PC-3 (cell line): Measurements from ENCODE around the gene EMILIN2.

Experiments used
- EZH2 ChIP-seq: fragments of 300-600 bp; sonication (generic); IDR thresholded peaks from one replicate; pipeline ENCODE4 v1.6.1; 2017; ENCODE audit warnings: antibody characterized with exemption, mild to moderate bottlenecking, low read length; ENCODE audit not compliant: unreplicated experiment
- EZH2phosphoT487 ChIP-seq: fragments of 300-600 bp; sonication (generic); IDR thresholded peaks from 2 replicates; pipeline ENCODE4 v1.6.1; 2018; ENCODE audit warnings: mild to moderate bottlenecking, antibody characterized with exemption, low read length, borderline replicate concordance
- TF ChIP-seq, protein P1 (sequence below): fragments of 300-600 bp; sonication (generic); conservative IDR thresholded peaks from 2 replicates; pipeline ENCODE4 v1.5.1; 2017; ENCODE audit warnings: antibody characterized with exemption, low read depth, mild to moderate bottlenecking, low read length

GRCh38 chr18:2927745-2928144, 80.9 kb downstream of the EMILIN2 start:
- TF ChIP-seq, protein P1, sequence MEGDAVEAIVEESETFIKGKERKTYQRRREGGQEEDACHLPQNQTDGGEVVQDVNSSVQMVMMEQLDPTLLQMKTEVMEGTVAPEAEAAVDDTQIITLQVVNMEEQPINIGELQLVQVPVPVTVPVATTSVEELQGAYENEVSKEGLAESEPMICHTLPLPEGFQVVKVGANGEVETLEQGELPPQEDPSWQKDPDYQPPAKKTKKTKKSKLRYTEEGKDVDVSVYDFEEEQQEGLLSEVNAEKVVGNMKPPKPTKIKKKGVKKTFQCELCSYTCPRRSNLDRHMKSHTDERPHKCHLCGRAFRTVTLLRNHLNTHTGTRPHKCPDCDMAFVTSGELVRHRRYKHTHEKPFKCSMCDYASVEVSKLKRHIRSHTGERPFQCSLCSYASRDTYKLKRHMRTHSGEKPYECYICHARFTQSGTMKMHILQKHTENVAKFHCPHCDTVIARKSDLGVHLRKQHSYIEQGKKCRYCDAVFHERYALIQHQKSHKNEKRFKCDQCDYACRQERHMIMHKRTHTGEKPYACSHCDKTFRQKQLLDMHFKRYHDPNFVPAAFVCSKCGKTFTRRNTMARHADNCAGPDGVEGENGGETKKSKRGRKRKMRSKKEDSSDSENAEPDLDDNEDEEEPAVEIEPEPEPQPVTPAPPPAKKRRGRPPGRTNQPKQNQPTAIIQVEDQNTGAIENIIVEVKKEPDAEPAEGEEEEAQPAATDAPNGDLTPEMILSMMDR, result no peak
- no peak for TF ChIP-seq EZH2
- TF ChIP-seq EZH2phosphoT487, result no peak
